GM18907 (cell line): Measurements from ENCODE around the gene ERF.
"Not testable (repeated sequence)": the region's sequence is repeated elsewhere in the genome, so short reads cannot be mapped to it uniquely, and the experiment has no call there.

ENCODE experiments used
- ATAC-seq: cut with Tn5 transposase; IDR thresholded peaks from one replicate; pipeline ENCODE4 v1.9.1; 2021; ENCODE audit warnings: mild to moderate bottlenecking, moderate library complexity; ENCODE audit not compliant: unreplicated experiment

Gene ERF

GRCh38 chr19:42276284-42276683 lies 21.4 kb upstream of the ERF start:
- no peak for ATAC-seq

- ATAC-seq: no peak
These were observed 20.6 kb upstream of the ERF start for GRCh38 chr19:42275517-42275916.

GRCh38 chr19:42275103-42275502 lies 20.2 kb upstream of the ERF start:
- no peak for ATAC-seq

GRCh38 chr19:42274065-42274682 lies 19.2 kb upstream of the ERF start:
- no peak for ATAC-seq

GRCh38 chr19:42273407-42274064 lies 18.6 kb upstream of the ERF start:
- no peak for ATAC-seq

GRCh38 chr19:42272989-42273406 lies 18.1 kb upstream of the ERF start:
- no peak for ATAC-seq

- ATAC-seq: no peak
These were observed 17.6 kb upstream of the ERF start for GRCh38 chr19:42272535-42272897.

GRCh38 chr19:42271861-42272534 lies 17.1 kb upstream of the ERF start:
- ATAC-seq: no peak

- ATAC-seq: no peak
These were observed 16.1 kb upstream of the ERF start for GRCh38 chr19:42271045-42271419.

GRCh38 chr19:42270346-42271044 lies 15.6 kb upstream of the ERF start:
- no peak for ATAC-seq

- ATAC-seq: no peak
These were observed 14.8 kb upstream of the ERF start for GRCh38 chr19:42269478-42270345.

- peak; percentile 82 for ATAC-seq
These were observed 14.0 kb upstream of the ERF start, which contains the start of gene CIC for GRCh38 chr19:42268704-42269477. TSS of gene CIC (plus strand) at chr19:42269252. CDS start at chr19:42271784, 2,532 bp downstream.

GRCh38 chr19:42268142-42268703 lies 13.3 kb upstream of the ERF start:
- ATAC-seq: peak; percentile 63

GRCh38 chr19:42267644-42268141 lies 12.8 kb upstream of the ERF start:
- no peak for ATAC-seq

GRCh38 chr19:42266928-42267603 lies 12.1 kb upstream of the ERF start:
- not testable (repeated sequence) for ATAC-seq

GRCh38 chr19:42266105-42266504 lies 11.2 kb upstream of the ERF start:
- not testable (repeated sequence) for ATAC-seq

GRCh38 chr19:42261763-42262162 lies 6.8 kb upstream of the ERF start:
- ATAC-seq: no peak

- ATAC-seq: not testable (repeated sequence)
These were observed 2.9 kb upstream of the ERF start for GRCh38 chr19:42257842-42258241.
